ENCODE results near the gene LPP.

LPP gene

GRCh38 chr3:188683032-188683521 is 529.1 kb downstream of the LPP start:
- DNase-seq = no peak
- Histone ChIP-seq H3F3A (ENCODE audit: insufficient read depth, low read length) (no peaks in the 10 kb centered on the region), H3K4me2 (ENCODE audit: low read depth, low read length) (no peak overlapping the region), H2AFZ (ENCODE audit: low read length) (no peak overlapping the region), H3K4me3 (ENCODE audit: low read length) (no peak overlapping the region), H3K79me2 (ENCODE audit: low read length) (no peaks in the 10 kb centered on the region), H3K27me3 (replicated peaks; ENCODE audit: insufficient read depth, low read length) (no peaks in the 10 kb centered on the region), H4K20me1 (ENCODE audit: insufficient read depth, low read length) (no peaks in the 10 kb centered on the region), H3K9ac (ENCODE audit: low read length) (no peak overlapping the region), H3K9me3 (replicated peaks; ENCODE audit: insufficient read depth, low read length) (no peaks in the 10 kb centered on the region), H3K36me3 (replicated peaks; ENCODE audit: insufficient read depth, low read length) (no peaks in the 10 kb centered on the region), H3K27ac (ENCODE audit: low read length) (no peak overlapping the region), H3K4me1 (ENCODE audit: low read length) (no peaks in the 10 kb centered on the region), H3K9me2 (replicated peaks; ENCODE audit: insufficient read depth, low read length) (no peaks in the 10 kb centered on the region)
- TF ChIP-seq CTCF (IDR thresholded peaks at IDR 0.05; ENCODE audit: low read length) (no peak), EZH2phosphoT487 (IDR thresholded peaks at IDR 0.05; ENCODE audit: low read length) (no peak), EZH2 (optimal IDR thresholded peaks at IDR 0.05; ENCODE audit: low read depth, low read length) (no peak)

GRCh38 chr3:188684276-188684675 is 530.3 kb downstream of the LPP start:
- Histone ChIP-seq H3K27ac (ENCODE audit: low read length) (no peak overlapping the region), H3K79me2 (ENCODE audit: low read length) (no peaks in the 10 kb centered on the region)

GRCh38 chr3:188685789-188686188 is 531.8 kb downstream of the LPP start:
- no peak overlapping the region for H3K4me2 ChIP-seq (ENCODE audit: low read depth, low read length)
- no peak overlapping the region for H3K27ac ChIP-seq (ENCODE audit: low read length)
- no peak overlapping the region for H3K4me3 ChIP-seq (ENCODE audit: low read length)
- no peaks in the 10 kb centered on the region for H4K20me1 ChIP-seq (ENCODE audit: insufficient read depth, low read length)
- H3K36me3 ChIP-seq (replicated peaks; ENCODE audit: insufficient read depth, low read length) = no peaks in the 10 kb centered on the region
- no peaks in the 10 kb centered on the region for H3K27me3 ChIP-seq (replicated peaks; ENCODE audit: insufficient read depth, low read length)
- no peak overlapping the region for H3K9ac ChIP-seq (ENCODE audit: low read length)
- H3K4me1 ChIP-seq (ENCODE audit: low read length) = no peaks in the 10 kb centered on the region
- H3K79me2 ChIP-seq (ENCODE audit: low read length) = no peaks in the 10 kb centered on the region
- no peaks in the 10 kb centered on the region for H3K9me3 ChIP-seq (replicated peaks; ENCODE audit: insufficient read depth, low read length)
- no peak overlapping the region for H2AFZ ChIP-seq (ENCODE audit: low read length)
- DNase-seq = no peak
- TF ChIP-seq EZH2phosphoT487 (IDR thresholded peaks at IDR 0.05; ENCODE audit: low read length) = no peak
- TF ChIP-seq CTCF (IDR thresholded peaks at IDR 0.05; ENCODE audit: low read length) = no peak
- TF ChIP-seq EZH2 (optimal IDR thresholded peaks at IDR 0.05; ENCODE audit: low read depth, low read length) = no peak
- no peaks in the 10 kb centered on the region for H3K9me2 ChIP-seq (replicated peaks; ENCODE audit: insufficient read depth, low read length)
- no peaks in the 10 kb centered on the region for H3F3A ChIP-seq (ENCODE audit: insufficient read depth, low read length)

More at GRCh38 chr3:188684276-188684675, 530.3 kb downstream of the LPP start:
- H4K20me1 ChIP-seq (ENCODE audit: insufficient read depth, low read length) = no peaks in the 10 kb centered on the region
- H3K9me2 ChIP-seq (replicated peaks; ENCODE audit: insufficient read depth, low read length) = no peaks in the 10 kb centered on the region
- DNase-seq = no peak
- no peak overlapping the region for H2AFZ ChIP-seq (ENCODE audit: low read length)
- TF ChIP-seq CTCF (IDR thresholded peaks at IDR 0.05; ENCODE audit: low read length) (no peak), EZH2phosphoT487 (IDR thresholded peaks at IDR 0.05; ENCODE audit: low read length) (no peak), EZH2 (optimal IDR thresholded peaks at IDR 0.05; ENCODE audit: low read depth, low read length) (no peak)
- no peaks in the 10 kb centered on the region for H3F3A ChIP-seq (ENCODE audit: insufficient read depth, low read length)
- H3K9ac ChIP-seq (ENCODE audit: low read length) = no peak overlapping the region
- H3K4me3 ChIP-seq (ENCODE audit: low read length) = no peak overlapping the region
- no peaks in the 10 kb centered on the region for H3K36me3 ChIP-seq (replicated peaks; ENCODE audit: insufficient read depth, low read length)
- no peaks in the 10 kb centered on the region for H3K27me3 ChIP-seq (replicated peaks; ENCODE audit: insufficient read depth, low read length)
- no peaks in the 10 kb centered on the region for H3K9me3 ChIP-seq (replicated peaks; ENCODE audit: insufficient read depth, low read length)
- no peak overlapping the region for H3K4me2 ChIP-seq (ENCODE audit: low read depth, low read length)
- no peaks in the 10 kb centered on the region for H3K4me1 ChIP-seq (ENCODE audit: low read length)

Data from MM.1S (cell line).